Stimulated activated memory B cell treated with anti-CD40 and anti-IgM and Interleukin-4, amounts not matched to agents 10 μg/mL and 1 μg/mL and 100 μg/mL, for 72 hours (primary cell): ENCODE measurements around the gene TXNDC12.
"Not testable (repeated sequence)": the region's sequence is repeated elsewhere in the genome, so short reads cannot be mapped to it uniquely, and the experiment has no call there.

ENCODE experiments used
- ATAC-seq: fragments of 150-1000 bp; cut with Tn5 transposase; 2 replicates; pipeline ENCODE4 v1.10.0; 2021
- H3K27ac Mint-ChIP-seq: one replicate; pipeline ENCODE4 v1.8.0; 2022; ENCODE audit warnings: mild to moderate bottlenecking, mixed read lengths
- H3K27me3 Mint-ChIP-seq: one replicate; pipeline ENCODE4 v1.8.0; 2022; ENCODE audit warnings: mixed read lengths
- H3K36me3 Mint-ChIP-seq: one replicate; pipeline ENCODE4 v1.8.0; 2022; ENCODE audit warnings: mixed read lengths
- H3K4me1 Mint-ChIP-seq: one replicate; pipeline ENCODE4 v1.8.0; 2022; ENCODE audit warnings: mixed read lengths
- H3K4me3 Mint-ChIP-seq: one replicate; pipeline ENCODE4 v1.8.0; 2022; ENCODE audit warnings: mild to moderate bottlenecking, moderate library complexity, mixed read lengths
- H3K9me3 Mint-ChIP-seq: one replicate; pipeline ENCODE4 v1.8.0; 2022; ENCODE audit warnings: mixed read lengths

TXNDC12 gene

DNA sequence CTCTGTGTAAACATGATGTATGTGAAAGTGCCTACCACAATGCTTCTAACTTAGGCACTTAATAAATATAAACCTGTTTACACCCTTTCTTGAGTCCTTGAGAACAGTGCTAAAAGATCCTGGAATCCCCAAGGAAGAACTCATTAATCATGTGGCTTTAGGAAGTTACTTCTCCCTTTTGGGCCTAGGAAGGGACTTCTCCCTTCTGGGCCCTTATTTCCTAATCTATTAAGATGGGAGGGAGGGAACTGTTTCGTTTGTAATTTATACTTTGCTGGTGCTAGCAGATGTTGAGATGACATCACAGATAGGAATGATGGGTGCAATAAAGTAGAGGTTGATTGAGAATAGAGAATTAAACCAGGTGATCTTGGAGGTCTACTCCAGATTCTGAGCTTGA lies 2.3 kb upstream of the TXNDC12 start:
- Mint-ChIP-seq H3K27me3 (no peaks in the 10 kb centered on the region), H3K9me3 (no peaks in the 10 kb centered on the region), H3K36me3 (peaks cover 11% of the 10 kb centered on the region), H3K4me1 (peaks cover 42% of the 10 kb centered on the region), H3K4me3 (peak overlapping the region; percentile 96), H3K27ac (peak overlapping the region; percentile 85)
- no peak for ATAC-seq

GRCh38 chr1:52056937-52057231 lies 1.9 kb upstream of the TXNDC12 start:
- peaks cover 43% of the 10 kb centered on the region for H3K4me1 Mint-ChIP-seq
- H3K36me3 Mint-ChIP-seq, result peaks cover 10% of the 10 kb centered on the region
- no peaks in the 10 kb centered on the region for H3K27me3 Mint-ChIP-seq
- peak overlapping the region; percentile 96 for H3K4me3 Mint-ChIP-seq
- peak; percentile 64 for ATAC-seq
- H3K27ac Mint-ChIP-seq, result peak overlapping the region; percentile 85
- H3K9me3 Mint-ChIP-seq, result no peaks in the 10 kb centered on the region

GRCh38 chr1:52056163-52056936 lies 1.4 kb upstream of the TXNDC12 start, which contains the start of gene BTF3L4:
Gene BTF3L4, plus strand, starts transcription at chr1:52056295. Its CDS starts 3,553 bp downstream, at chr1:52059848.
- H3K36me3 Mint-ChIP-seq, result peaks cover 10% of the 10 kb centered on the region
- H3K27me3 Mint-ChIP-seq, result no peaks in the 10 kb centered on the region
- H3K9me3 Mint-ChIP-seq, result no peaks in the 10 kb centered on the region
- peak within 1 kb of the TSS; percentile 85 for H3K27ac Mint-ChIP-seq
- peak within 1 kb of the TSS; percentile 96 for H3K4me3 Mint-ChIP-seq
- H3K4me1 Mint-ChIP-seq, result peaks cover 43% of the 10 kb centered on the region
- peak; percentile 97 for ATAC-seq

DNA sequence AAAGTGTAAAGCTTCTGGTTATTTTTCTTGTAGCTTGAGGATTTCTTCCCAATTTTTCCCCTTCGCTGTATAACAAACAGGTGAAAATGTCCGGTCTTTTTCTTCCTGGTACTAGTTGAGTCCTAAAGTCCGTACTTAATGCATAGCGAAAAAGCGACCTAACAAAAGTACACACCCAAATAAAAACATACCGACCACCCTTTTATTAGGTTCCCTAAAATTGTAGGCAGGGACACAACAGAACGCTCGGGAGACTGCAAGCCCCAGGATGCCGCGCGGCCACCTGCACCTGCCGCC lies 823 bp upstream of the TXNDC12 start:
- ATAC-seq, result no peak
- Mint-ChIP-seq H3K27ac (peak overlapping the region; percentile 85), H3K4me3 (peak overlapping the region; percentile 96), H3K4me1 (peaks cover 44% of the 10 kb centered on the region), H3K9me3 (no peaks in the 10 kb centered on the region), H3K36me3 (peaks cover 6% of the 10 kb centered on the region), H3K27me3 (no peaks in the 10 kb centered on the region)

DNA sequence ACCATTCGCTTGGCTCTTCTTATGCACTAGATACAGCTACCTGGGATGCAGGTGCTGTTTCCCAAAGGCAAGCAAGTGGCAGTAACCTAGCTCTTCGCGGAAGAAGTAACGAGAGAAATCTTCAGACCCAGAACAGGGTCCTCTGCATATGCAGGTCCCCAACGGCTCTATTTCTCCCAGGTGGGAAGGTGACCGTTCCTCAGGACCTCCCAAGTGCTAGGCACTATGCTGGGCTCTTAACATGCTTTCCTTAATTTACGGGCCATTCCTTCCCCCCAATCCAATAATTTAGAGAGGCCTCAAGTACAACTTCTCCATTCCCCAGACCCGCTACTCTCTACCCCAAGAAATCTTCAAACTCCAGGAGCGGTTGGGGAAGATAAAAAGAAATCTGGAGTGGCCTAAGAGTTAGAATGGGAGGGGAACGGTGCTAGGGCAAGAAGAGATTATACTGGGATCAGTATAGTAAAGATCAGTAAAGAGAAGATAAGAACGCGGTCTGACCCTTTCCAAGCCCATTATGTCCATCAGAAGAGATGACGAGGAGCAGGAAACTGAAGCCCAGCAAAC lies 410 bp downstream of the TXNDC12 start:
- Mint-ChIP-seq H3K4me3 (peak overlapping the region; percentile 96), H3K9me3 (no peaks in the 10 kb centered on the region), H3K27me3 (no peaks in the 10 kb centered on the region), H3K4me1 (peaks cover 53% of the 10 kb centered on the region), H3K27ac (peak overlapping the region; percentile 85), H3K36me3 (no peaks in the 10 kb centered on the region)
- no peak for ATAC-seq

- Mint-ChIP-seq H3K27ac (no peak overlapping the region), H3K27me3 (no peaks in the 10 kb centered on the region), H3K4me3 (peak overlapping the region; percentile 96), H3K36me3 (no peaks in the 10 kb centered on the region), H3K4me1 (peaks cover 53% of the 10 kb centered on the region), H3K9me3 (no peaks in the 10 kb centered on the region)
- ATAC-seq, result no peak
Measured at GRCh38 chr1:52053862-52054261, 1.1 kb downstream of the TXNDC12 start.

- H3K27ac Mint-ChIP-seq, ATAC-seq, H3K9me3 Mint-ChIP-seq: not testable (repeated sequence)
Measured at GRCh38 chr1:52049337-52049736, 5.7 kb downstream of the TXNDC12 start.

DNA sequence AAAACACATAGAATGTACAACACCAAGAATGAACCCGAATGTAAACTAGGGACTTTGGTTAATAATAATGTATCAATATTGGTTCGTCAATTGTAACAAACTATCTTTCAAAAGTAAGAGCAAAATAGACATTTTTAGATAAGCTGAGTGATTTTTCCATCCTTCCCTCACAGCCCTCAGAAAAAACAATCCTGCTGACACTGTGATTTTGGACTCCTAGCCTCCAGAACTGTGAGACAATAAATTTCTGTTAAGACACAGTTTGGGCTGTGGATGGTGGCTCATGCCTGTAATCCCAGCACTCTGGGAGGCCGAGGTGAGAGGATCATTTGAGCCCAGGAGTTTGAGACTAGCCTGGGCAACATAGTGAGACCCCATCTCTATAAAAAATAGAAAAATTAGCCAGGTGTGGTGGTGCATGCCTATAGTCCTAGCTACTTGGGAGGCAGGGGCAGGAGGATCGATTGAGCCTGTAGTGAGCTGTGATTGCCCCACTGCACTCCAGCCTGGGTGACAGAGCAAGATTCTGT lies 9.3 kb downstream of the TXNDC12 start:
- H3K36me3 Mint-ChIP-seq, result peaks cover 34% of the 10 kb centered on the region
- peaks cover 22% of the 10 kb centered on the region for H3K4me1 Mint-ChIP-seq
- H3K27ac Mint-ChIP-seq, H3K27me3 Mint-ChIP-seq, H3K9me3 Mint-ChIP-seq, ATAC-seq, H3K4me3 Mint-ChIP-seq: not testable (repeated sequence)

More at GRCh38 chr1:52049337-52049736, 5.7 kb downstream of the TXNDC12 start:
- H3K36me3 Mint-ChIP-seq, result peaks cover 27% of the 10 kb centered on the region
- H3K4me1 Mint-ChIP-seq, result peaks cover 42% of the 10 kb centered on the region
- not testable (repeated sequence) for H3K27me3 Mint-ChIP-seq, H3K4me3 Mint-ChIP-seq

GRCh38 chr1:52045236-52045635 lies 9.8 kb downstream of the TXNDC12 start:
- Mint-ChIP-seq H3K36me3 (peaks cover 34% of the 10 kb centered on the region), H3K4me1 (peaks cover 17% of the 10 kb centered on the region), H3K27ac (no peak overlapping the region), H3K27me3 (no peaks in the 10 kb centered on the region), H3K4me3 (no peak overlapping the region), H3K9me3 (no peaks in the 10 kb centered on the region)
- no peak for ATAC-seq

DNA sequence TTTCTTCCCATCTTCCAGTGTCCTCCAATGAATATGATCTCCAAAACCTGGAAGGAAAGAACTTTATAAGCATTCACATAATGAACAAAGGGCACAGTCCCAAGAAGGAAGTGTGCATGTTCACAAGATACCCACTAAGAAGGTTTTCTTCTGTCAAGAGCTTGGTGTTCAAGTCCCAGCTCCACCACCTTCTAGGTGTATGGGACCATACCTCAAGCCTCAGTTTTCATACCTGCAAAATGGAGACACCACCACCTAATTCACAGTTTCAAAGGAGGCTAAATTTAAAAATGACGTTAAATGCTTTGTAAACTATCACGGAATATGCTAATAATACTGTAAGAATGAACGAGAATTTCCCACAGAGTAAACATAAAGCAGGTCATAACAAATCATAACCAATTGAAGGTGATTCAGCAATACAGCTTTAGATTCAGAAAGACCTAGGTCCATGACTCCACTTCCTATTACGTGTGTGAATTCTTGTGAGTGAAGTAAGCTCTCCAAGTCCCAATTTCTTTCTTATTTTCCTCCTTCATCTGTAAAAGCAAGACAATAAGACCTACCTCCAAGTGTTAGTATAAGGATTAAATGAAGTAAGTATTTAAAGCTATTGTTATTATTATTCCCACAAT lies 13.3 kb downstream of the TXNDC12 start:
- H3K27me3 Mint-ChIP-seq, result no peaks in the 10 kb centered on the region
- peaks cover 37% of the 10 kb centered on the region for H3K36me3 Mint-ChIP-seq
- H3K4me1 Mint-ChIP-seq, result peaks cover 14% of the 10 kb centered on the region
- H3K9me3 Mint-ChIP-seq, result no peaks in the 10 kb centered on the region
- H3K4me3 Mint-ChIP-seq, result no peak overlapping the region
- ATAC-seq, result no peak
- no peak overlapping the region for H3K27ac Mint-ChIP-seq

- H3K9me3 Mint-ChIP-seq, result no peaks in the 10 kb centered on the region
- no peak for ATAC-seq
- H3K36me3 Mint-ChIP-seq, result peaks cover 27% of the 10 kb centered on the region
- H3K27ac Mint-ChIP-seq, result no peak overlapping the region
- no peak overlapping the region for H3K4me3 Mint-ChIP-seq
- H3K4me1 Mint-ChIP-seq, result peaks cover 7% of the 10 kb centered on the region
- H3K27me3 Mint-ChIP-seq, result no peaks in the 10 kb centered on the region
Measured at GRCh38 chr1:52037909-52038308, 17.1 kb downstream of the TXNDC12 start.

DNA sequence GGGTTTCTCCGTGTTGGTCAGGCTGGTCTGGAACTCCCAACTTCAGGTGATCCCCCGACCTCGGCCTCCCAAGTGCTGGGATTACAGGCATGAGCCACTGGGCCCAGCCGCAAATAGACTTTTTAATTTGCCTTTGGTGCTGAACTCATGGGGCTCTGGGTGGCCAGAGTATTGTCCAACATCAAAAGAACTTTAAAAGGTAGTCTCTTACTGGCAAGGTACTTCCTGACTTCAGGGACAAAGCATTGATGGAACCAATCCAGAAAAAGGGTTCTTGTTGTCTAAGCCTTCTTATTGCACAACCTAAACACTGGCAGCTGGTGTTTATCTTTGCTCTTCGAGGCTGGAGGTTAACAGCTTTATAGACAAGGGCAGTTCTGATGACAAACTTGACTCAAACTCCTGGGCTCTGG lies 17.6 kb downstream of the TXNDC12 start:
- H3K27me3 Mint-ChIP-seq, result no peaks in the 10 kb centered on the region
- H3K36me3 Mint-ChIP-seq, result peaks cover 27% of the 10 kb centered on the region
- peaks cover 12% of the 10 kb centered on the region for H3K4me1 Mint-ChIP-seq
- no peak overlapping the region for H3K27ac Mint-ChIP-seq
- no peak overlapping the region for H3K4me3 Mint-ChIP-seq
- no peak for ATAC-seq
- no peaks in the 10 kb centered on the region for H3K9me3 Mint-ChIP-seq

DNA sequence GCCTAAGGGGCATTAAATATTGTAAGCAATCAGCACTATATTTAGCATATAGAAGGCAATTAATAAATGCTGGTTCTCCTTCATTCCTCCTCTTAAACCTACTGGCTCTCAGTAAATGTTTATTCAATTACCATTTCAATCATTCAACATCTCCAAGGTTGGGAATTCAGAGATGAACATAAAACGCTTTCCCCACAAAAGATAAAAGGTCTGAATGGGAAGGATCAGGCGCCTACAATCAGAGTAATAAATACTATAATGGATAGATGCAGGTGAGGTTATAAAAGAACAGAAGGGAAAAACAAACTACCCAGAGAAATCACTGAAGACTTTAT lies 21.0 kb downstream of the TXNDC12 start:
- H3K36me3 Mint-ChIP-seq, result peaks cover 36% of the 10 kb centered on the region
- no peaks in the 10 kb centered on the region for H3K27me3 Mint-ChIP-seq
- H3K4me1 Mint-ChIP-seq, result peaks cover 38% of the 10 kb centered on the region
- no peak for ATAC-seq
- H3K9me3 Mint-ChIP-seq, result no peaks in the 10 kb centered on the region
- peak overlapping the region; percentile 93 for H3K4me3 Mint-ChIP-seq
- H3K27ac Mint-ChIP-seq, result peak overlapping the region; percentile 98

DNA sequence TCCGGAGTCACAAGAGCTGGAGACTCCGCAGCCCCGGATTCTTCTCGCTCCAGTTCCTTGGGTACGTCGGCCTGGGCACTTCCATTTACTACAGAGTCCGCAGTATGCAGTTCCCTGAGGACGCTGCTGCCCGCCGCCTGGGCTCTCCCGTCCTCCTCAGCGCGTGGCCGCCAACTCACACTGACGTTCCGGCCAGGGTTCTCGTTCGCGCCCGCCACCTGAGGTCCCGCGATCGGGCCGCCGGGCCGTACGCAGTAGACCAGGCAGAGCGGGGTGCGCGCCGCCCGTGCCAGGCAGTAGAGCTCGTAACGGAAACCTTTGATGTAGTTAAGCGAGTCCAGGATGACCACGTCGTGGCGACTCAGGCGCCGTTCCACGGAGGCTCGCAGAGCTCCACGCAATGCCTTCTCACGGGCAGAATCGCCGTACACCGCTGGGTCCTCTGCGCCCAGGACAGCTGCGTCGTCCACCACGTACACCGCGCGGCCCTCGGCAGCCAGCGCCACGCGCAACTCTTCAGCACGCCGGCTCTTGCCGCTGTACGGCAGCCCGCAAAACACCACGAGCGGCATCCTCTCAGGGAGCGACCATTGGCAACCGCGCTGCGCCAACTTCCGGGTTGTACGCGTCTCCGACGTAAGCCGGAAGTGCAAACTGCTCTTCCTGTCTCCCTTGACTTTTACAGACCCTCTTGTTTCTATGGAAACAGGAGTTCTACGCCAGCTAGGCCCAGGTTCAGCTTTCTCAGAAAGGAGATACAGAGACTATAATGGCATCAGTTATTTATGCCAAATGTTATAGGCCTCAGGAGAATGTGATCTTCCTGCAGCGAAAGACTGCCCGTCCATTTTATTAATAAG lies 21.6 kb downstream of the TXNDC12 start, which contains the start of gene KTI12:
Gene KTI12, minus strand, starts transcription at position 621 of the 860 bp plus-strand sequence. Its CDS starts 49 bp downstream, at position 572.
- peaks cover 32% of the 10 kb centered on the region for H3K36me3 Mint-ChIP-seq
- ATAC-seq, result peak; percentile 97

GRCh38 chr1:52032785-52033131 lies 22.2 kb downstream of the TXNDC12 start:
- peaks cover 38% of the 10 kb centered on the region for H3K4me1 Mint-ChIP-seq
- peaks cover 26% of the 10 kb centered on the region for H3K36me3 Mint-ChIP-seq
- peak overlapping the region; percentile 98 for H3K27ac Mint-ChIP-seq
- H3K4me3 Mint-ChIP-seq, result peak overlapping the region; percentile 93
- ATAC-seq, result peak; percentile 50
- no peaks in the 10 kb centered on the region for H3K27me3 Mint-ChIP-seq
- no peaks in the 10 kb centered on the region for H3K9me3 Mint-ChIP-seq

More for the DNA sequence above, 21.6 kb downstream of the TXNDC12 start, which contains the start of gene KTI12:
- peaks cover 38% of the 10 kb centered on the region for H3K4me1 Mint-ChIP-seq
- H3K27me3 Mint-ChIP-seq, result no peaks in the 10 kb centered on the region
- no peaks in the 10 kb centered on the region for H3K9me3 Mint-ChIP-seq
- peak within 1 kb of the TSS; percentile 93 for H3K4me3 Mint-ChIP-seq
- peak within 1 kb of the TSS; percentile 98 for H3K27ac Mint-ChIP-seq
